Lung (tissue), 12 donors: Measurements from ENCODE around the gene S100A8. TPM values are rescaled to one million over a fixed set of nuclear protein-coding genes. Genes with fewer than 3 reads are reported as not detected.

Experiments
- ATAC-seq: fragments of 200-7000 bp; cut with Tn5 transposase; one replicate; pipeline ENCODE4 v1.9.1; 2020; ENCODE audit warnings: moderate number of reproducible peaks; ENCODE audit not compliant: insufficient read depth, low FRiP score
- DNase-seq, 3 donors: peaks; one replicate each; pipeline ENCODE4 v3.0.0-alpha.2; 2013 to 2017
- H3K27ac ChIP-seq, 2 donors: one replicate each; pipeline ENCODE4 v1.5.1; 2013; ENCODE audit warnings: mild to moderate bottlenecking in 2 of 2, moderate library complexity in 2 of 2, control low read depth in 1 of 2, inconsistent platforms in 1 of 2, low read depth in 1 of 2, low read length in 1 of 2
- H3K27me3 ChIP-seq, 3 donors: one replicate each; pipeline ENCODE4 v1.5.1; 2013; ENCODE audit warnings: low read length in 2 of 3; ENCODE audit not compliant: control insufficient read depth in 3 of 3, insufficient read depth in 3 of 3
- H3K36me3 ChIP-seq, 4 donors: one replicate each; pipeline ENCODE4 v1.5.1; 2013; ENCODE audit warnings: low read length in 4 of 4, mild to moderate bottlenecking in 1 of 4, moderate library complexity in 1 of 4; ENCODE audit not compliant: control insufficient read depth in 4 of 4, insufficient read depth in 4 of 4
- H3K4me1 ChIP-seq, 5 donors: one replicate each; pipeline ENCODE4 v1.5.1; 2013; ENCODE audit warnings: low read length in 5 of 5, mild to moderate bottlenecking in 2 of 5, moderate library complexity in 1 of 5; ENCODE audit not compliant: control insufficient read depth in 5 of 5, insufficient read depth in 5 of 5
- H3K4me3 ChIP-seq: one replicate; pipeline ENCODE4 v1.5.1; 2013; ENCODE audit warnings: mild to moderate bottlenecking, control low read depth, moderate library complexity
- H3K9ac ChIP-seq, 2 donors: one replicate each; pipeline ENCODE4 v1.5.1; 2013; ENCODE audit warnings: low read length in 2 of 2, control low read depth in 1 of 2; ENCODE audit not compliant: insufficient read depth in 1 of 2
- H3K9me3 ChIP-seq, 4 donors: one replicate each; pipeline ENCODE4 v1.5.1; 2013; ENCODE audit warnings: low read length in 3 of 4, mild to moderate bottlenecking in 1 of 4, moderate library complexity in 1 of 4; ENCODE audit not compliant: control insufficient read depth in 4 of 4, insufficient read depth in 3 of 4
- CTCF ChIP-seq: IDR thresholded peaks from 2 replicates; pipeline ENCODE4 v1.5.1; 2012; ENCODE audit warnings: mild to moderate bottlenecking; ENCODE audit errors: control extremely low read depth, extremely low read depth
- WGBS, 2 donors: extraction: QIAGEN DNeasy Blood & Tissue Kit; methylation state at CpG; one replicate each; pipeline ENCODE4 v1.1.7; 2013; 5-methylcytosine and 5-hydroxymethylcytosine counted together
- polyA plus RNA-seq, 2 donors: library from polyadenylated mRNA; stranded (reverse); fragments of 200-250 nt; gene quantifications; one replicate each; pipeline ENCODE4 v1.2.1, GENCODE V29; 2013
- total RNA-seq, 2 donors: library from RNA; depleted of rRNA in 1 of 2; stranded (reverse); fragments of >200 nt in 1 of 2; gene quantifications; one replicate each; pipeline ENCODE4 v1.2.1, GENCODE V29; 2014 to 2021
- donor health status: control.
- donor health status: control.
- donor health status: Bipolar disorder and iron deficiency.
- donor health status: healthy.
- donor health status: DM: yes; HTN: yes; CAD: no.

S100A8 gene
- total and polyA plus RNA-seq, 4 donors: 69.8 to 6,695 (median 589) TPM

- ATAC-seq (no peak), DNase-seq (no peak)
- 75 to 80% methylated on average over 14 of the region's 14 CpGs for WGBS, 2 donors
- Histone ChIP-seq H3K4me3 (no peak overlapping the region), H3K27ac (no peak overlapping the region), H3K4me1 (peaks cover 0 to 11% (median 0%) of the 10 kb centered on the region in 5 donors), H3K9me3 (peaks cover 0 to 2% (median 0%) of the 10 kb centered on the region in 4 donors), H3K36me3 (no peaks in the 10 kb centered on the region), H3K9ac (no peak overlapping the region), H3K27me3 (peaks cover 0 to 10% (median 0%) of the 10 kb centered on the region in 3 donors)
- no peak for TF ChIP-seq CTCF
Observed at GRCh38 chr1:153345187-153346076, 45.4 kb downstream of the S100A8 start.

- Histone ChIP-seq H3K4me1 (peaks cover 0 to 11% (median 0%) of the 10 kb centered on the region in 5 donors), H3K36me3 (no peaks in the 10 kb centered on the region), H3K27ac (no peak overlapping the region), H3K9ac (no peak overlapping the region), H3K4me3 (no peak overlapping the region), H3K9me3 (peaks cover 0 to 2% (median 0%) of the 10 kb centered on the region in 4 donors), H3K27me3 (peaks cover 0 to 10% (median 0%) of the 10 kb centered on the region in 3 donors)
- 28 to 37% methylated on average over 3 of the region's 3 CpGs for WGBS, 2 donors
- ATAC-seq: no peak
- no peak for TF ChIP-seq CTCF
- DNase-seq: no peak
Observed at GRCh38 chr1:153344718-153345025, 46.2 kb downstream of the S100A8 start.

GRCh38 chr1:153343811-153344717, 46.8 kb downstream of the S100A8 start:
- Histone ChIP-seq H3K9me3 (no peaks in the 10 kb centered on the region), H3K27ac (no peak overlapping the region), H3K36me3 (no peaks in the 10 kb centered on the region), H3K4me1 (peaks cover 0 to 11% (median 0%) of the 10 kb centered on the region in 5 donors), H3K27me3 (peaks cover 0 to 8% (median 0%) of the 10 kb centered on the region in 3 donors), H3K4me3 (no peak overlapping the region), H3K9ac (no peak overlapping the region)
- ATAC-seq (no peak), DNase-seq (no peak)
- WGBS, 2 donors: 34 to 38% methylated on average over 9 of the region's 9 CpGs
- no peak for TF ChIP-seq CTCF
